ENCODE data around the gene LNPK.

LNPK gene

DNA sequence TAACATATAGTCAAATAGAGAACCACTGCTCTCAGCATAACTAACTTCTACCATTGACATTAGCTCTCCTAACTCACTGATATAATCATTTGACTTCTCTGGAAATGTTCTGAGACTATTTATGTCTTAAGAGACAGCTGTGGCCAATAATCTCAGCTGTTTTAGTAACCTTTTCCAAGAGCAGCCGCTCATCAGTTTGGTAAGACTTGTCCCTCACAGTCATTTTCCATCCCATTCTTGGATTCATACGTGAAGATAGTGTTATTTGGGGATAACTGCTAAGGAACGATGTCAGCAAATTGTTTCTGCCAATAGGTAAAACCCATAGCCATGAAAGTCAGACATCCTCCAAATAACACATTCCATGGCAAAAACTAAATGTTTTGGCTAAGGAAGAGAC is 127.8 kb downstream of the LNPK start:
- TF ChIP-seq, protein P1, sequence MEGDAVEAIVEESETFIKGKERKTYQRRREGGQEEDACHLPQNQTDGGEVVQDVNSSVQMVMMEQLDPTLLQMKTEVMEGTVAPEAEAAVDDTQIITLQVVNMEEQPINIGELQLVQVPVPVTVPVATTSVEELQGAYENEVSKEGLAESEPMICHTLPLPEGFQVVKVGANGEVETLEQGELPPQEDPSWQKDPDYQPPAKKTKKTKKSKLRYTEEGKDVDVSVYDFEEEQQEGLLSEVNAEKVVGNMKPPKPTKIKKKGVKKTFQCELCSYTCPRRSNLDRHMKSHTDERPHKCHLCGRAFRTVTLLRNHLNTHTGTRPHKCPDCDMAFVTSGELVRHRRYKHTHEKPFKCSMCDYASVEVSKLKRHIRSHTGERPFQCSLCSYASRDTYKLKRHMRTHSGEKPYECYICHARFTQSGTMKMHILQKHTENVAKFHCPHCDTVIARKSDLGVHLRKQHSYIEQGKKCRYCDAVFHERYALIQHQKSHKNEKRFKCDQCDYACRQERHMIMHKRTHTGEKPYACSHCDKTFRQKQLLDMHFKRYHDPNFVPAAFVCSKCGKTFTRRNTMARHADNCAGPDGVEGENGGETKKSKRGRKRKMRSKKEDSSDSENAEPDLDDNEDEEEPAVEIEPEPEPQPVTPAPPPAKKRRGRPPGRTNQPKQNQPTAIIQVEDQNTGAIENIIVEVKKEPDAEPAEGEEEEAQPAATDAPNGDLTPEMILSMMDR (IDR thresholded peaks at IDR 0.05; ENCODE audit: insufficient read depth, low read depth, low read length, missing control alignments): no peak
- H3K4me3 ChIP-seq (ENCODE audit: low read depth, low read length): no peak overlapping the region
- DNase-seq (ENCODE audit: low read depth): no peak
